Activated T-cell treated with anti-CD3 and anti-CD28 coated beads for 48 hours (primary cell): Measurements from ENCODE around the gene TCEAL9.
A peak's percentile ranks its signal among the peaks of the same experiment; 100 is the strongest.
"Not testable (repeated sequence)": the region's sequence is repeated elsewhere in the genome, so short reads cannot be mapped to it uniquely, and the experiment has no call there.

Source experiments
- DNase-seq: peaks from one replicate; pipeline ENCODE4 v3.0.0-alpha.2; 2020; ENCODE audit warnings: low read depth

Gene TCEAL9

DNA sequence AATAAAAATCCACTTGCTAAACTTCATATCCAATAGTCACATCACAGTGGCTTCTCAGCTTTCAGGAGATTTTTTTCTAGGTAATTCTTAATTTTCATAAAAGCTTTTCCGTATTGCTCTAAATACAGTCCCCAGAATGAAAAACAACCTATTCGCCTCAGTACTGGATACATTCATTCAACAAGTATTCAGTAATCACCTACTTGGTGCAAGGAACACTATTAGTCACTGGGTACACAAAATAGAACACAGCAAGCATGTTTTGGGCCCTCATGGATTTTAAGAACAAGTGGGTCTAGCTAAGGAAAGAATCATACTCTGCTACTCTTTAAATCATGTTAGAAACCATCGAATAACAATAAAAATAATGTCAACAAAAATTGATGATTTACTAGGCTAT lies 17.3 kb downstream of the TCEAL9 start:
- DNase-seq, result no peak

GRCh38 chrX:103376118-103376978 lies 20.0 kb downstream of the TCEAL9 start, which contains the start of gene BEX3:
Gene BEX3 (plus strand): TSS chrX:103376538. CDS start chrX:103377522, 984 bp downstream.
- DNase-seq, result no peak

DNA sequence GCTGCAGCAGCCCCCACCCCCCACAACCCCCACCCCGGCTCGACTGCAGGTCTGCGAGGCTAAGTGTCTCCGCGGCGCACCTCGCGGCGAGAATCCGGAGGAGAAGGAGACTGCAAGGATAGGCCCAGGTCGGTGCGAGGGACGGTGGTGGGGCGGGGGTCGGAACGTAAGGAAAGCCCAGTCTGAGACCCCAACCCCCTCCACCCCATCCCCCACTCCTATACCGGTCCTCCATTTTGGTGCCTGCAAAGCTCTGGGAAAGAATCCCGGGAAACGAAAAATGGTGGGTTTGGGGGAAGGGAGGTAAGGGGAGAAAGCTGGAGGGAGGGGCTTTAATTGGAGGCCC lies 20.6 kb downstream of the TCEAL9 start:
- no peak for DNase-seq

- DNase-seq, result no peak
Observed at GRCh38 chrX:103378990-103379389, 22.7 kb downstream of the TCEAL9 start.

- no peak for DNase-seq
Observed at GRCh38 chrX:103382877-103383276, 26.6 kb downstream of the TCEAL9 start.

DNA sequence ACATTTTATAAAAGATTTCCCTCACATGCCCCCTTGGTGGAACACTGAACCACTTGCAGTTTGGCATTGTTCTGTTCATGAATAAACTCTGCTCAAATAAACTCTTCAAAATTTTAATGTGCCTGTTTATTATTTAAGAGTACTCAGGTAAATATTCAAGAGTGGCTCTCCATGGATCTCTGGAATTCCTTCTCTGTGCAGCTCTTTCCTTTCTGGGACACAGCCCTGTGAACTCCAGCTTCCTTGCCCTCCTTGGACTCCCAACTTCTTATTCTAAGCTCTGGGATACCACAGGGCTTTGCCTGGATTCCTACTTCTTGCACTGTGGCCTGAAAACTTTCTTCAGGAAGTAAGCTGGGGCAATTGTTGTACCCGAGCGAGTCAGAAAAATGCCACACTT lies 28.4 kb downstream of the TCEAL9 start:
- DNase-seq, result no peak

- not testable (repeated sequence) for DNase-seq
Observed at GRCh38 chrX:103385283-103385830, 29.1 kb downstream of the TCEAL9 start.

GRCh38 chrX:103386332-103386731 lies 30.0 kb downstream of the TCEAL9 start:
- no peak for DNase-seq

GRCh38 chrX:103393487-103393886 lies 37.2 kb downstream of the TCEAL9 start:
- DNase-seq, result no peak

- DNase-seq, result no peak
Observed at GRCh38 chrX:103396186-103396585, 39.9 kb downstream of the TCEAL9 start.

GRCh38 chrX:103396660-103397059 lies 40.4 kb downstream of the TCEAL9 start:
- DNase-seq, result no peak

DNA sequence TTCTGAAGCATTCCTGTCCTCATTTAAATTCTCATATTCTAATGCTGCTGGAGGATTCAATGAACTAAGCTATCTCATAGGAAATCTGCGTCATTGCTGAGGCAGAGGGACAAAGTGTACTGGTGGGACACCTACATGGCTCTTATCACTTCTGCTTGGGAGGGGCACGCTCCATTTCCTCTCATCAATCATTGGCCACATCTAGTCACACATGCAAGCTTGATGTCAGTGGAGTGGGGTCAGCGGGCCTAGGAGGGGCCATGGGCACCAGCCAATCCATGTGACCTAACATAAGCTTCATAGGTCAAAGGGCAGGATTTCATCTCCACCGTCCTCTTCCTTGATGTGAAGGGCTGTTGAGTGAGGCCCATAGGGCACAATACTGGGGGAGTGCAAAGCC lies 41.4 kb downstream of the TCEAL9 start:
- no peak for DNase-seq

DNA sequence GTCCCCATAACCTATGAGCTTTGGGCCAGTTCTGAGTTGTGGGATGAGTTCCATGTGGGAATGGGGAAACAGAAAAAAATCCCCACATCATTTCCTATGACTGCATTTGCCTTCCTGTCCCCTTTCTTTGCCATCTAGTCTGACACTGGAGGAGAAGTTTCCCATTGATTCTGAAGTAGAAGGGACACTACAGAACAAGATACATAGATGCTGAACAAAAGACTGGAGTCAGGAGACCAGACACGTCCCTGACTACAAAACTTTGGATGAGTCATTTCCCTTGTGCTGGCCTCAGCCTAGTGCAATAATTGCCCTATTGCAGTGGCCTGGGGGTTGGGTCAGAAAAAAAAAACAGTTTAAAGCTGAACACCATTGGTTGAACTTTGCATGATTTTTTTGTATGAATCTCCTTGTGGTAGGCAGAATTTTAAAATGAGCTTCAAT lies 42.1 kb downstream of the TCEAL9 start:
- DNase-seq, result no peak

DNA sequence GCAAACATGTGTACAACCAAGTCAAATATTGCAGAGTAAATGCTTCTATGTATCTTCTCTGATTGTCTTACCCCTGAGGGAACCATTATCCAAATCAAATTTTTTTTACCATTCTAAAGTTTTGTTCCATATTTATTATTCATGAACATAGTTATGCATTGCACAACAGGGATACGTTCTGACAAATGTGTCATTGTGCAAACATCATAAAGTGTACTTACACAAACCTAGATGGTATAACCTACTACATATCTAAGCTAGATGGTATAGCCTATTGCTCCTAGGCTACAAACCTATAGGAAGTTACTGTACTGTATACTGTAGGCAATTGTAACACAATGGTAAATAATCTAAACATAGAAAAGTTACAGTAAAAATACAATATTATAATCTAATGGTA lies 43.4 kb downstream of the TCEAL9 start:
- DNase-seq, result no peak

DNA sequence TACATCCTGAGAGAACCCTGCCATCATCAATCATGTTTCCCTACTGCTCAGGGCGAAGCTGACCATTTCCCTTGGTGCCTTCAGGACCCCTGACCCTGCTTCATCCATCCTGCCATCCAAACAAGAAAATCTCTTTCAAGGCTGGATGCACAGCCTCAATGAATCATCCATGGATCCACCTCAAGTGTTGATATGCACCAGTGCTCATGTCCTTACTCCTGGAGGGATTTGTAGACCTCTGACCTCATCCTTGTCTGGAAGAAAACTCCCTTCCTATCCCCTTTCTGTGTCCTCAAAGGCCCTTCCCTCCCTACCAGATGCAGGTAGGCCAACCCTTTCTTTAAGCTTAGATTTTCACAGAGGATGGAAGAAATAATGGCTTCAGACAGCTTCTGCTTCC lies 44.6 kb downstream of the TCEAL9 start:
- no peak for DNase-seq

- DNase-seq, result peak; percentile 35
Observed at GRCh38 chrX:103404231-103405008, 48.1 kb downstream of the TCEAL9 start.

DNA sequence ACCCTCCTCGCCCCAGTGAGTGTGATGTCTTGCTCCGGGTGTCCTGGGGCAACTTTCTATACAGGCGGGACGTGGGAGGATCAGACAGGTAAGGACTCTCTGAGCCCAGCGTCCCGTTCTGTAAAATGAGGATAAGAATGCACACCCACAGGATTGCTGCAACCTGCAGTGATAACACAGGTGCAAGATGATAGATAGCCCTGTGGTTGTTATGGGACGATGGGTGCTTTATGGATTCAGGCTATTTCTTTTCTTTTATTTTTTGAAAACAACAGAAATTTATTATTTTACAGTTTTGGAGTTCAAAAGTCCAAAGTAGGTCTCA lies 48.7 kb downstream of the TCEAL9 start:
- no peak for DNase-seq

DNA sequence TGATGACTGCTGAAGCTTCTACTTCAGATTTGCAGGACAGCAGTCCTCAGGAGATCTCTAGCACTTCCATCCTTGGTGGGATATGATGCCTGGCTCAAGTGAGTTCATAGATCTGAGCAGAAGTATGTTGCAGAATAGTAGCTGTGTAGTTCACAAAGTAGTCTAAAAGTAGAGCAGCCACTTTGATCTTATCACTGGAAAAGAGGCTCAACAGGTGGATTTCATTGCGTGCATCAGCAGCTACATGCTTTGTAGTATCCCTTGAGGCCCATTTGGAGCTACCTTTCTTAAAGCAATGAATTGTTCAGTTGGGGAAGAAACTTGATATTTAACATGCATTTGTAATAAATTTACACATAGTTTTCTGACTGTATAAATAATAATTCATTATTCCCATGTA lies 50.0 kb downstream of the TCEAL9 start:
- no peak for DNase-seq

DNA sequence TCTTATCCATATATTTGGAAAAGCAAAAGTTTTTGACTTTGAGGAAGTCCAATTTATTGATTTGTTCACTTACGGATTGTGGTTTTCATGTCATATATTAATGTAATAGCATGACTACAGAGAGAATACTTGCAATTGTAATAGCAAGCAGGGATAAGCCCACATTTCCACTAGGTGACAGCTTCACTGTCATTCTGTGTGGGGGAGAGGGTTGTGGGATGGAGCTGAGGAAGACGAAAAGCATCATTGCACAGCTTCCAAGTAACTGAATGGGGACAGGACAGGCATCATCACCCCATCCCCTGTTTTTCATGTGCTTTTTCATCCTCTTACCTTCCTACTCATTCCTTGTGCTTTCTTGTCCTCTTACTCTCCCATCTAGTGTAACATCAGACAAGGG lies 51.5 kb downstream of the TCEAL9 start:
- DNase-seq, result no peak
